IPS DF 6.9 (cell line): Measurements from ENCODE around the gene LRWD1.
"Not testable (repeated sequence)": the region's sequence is repeated elsewhere in the genome, so short reads cannot be mapped to it uniquely, and the experiment has no call there.

Experiments
- DNase-seq: peaks from one replicate; pipeline ENCODE4 v3.0.0-alpha.2; 2013; ENCODE audit warnings: low read depth, low spot score
- H3K27ac ChIP-seq: one replicate; pipeline ENCODE4 v1.5.1; 2013; ENCODE audit warnings: low read length, control low read depth
- H3K27me3 ChIP-seq: 2 replicates; pipeline ENCODE4 v1.6.1; 2013; ENCODE audit warnings: mild to moderate bottlenecking, low read length; ENCODE audit not compliant: control insufficient read depth, insufficient read depth
- H3K36me3 ChIP-seq: 2 replicates; pipeline ENCODE4 v1.6.1; 2013; ENCODE audit warnings: low read length; ENCODE audit not compliant: control insufficient read depth, insufficient read depth
- H3K4me1 ChIP-seq: 2 replicates; pipeline ENCODE4 v1.6.1; 2013; ENCODE audit warnings: low read length; ENCODE audit not compliant: control insufficient read depth, insufficient read depth
- H3K4me3 ChIP-seq: 2 replicates; pipeline ENCODE4 v1.5.1; 2013; ENCODE audit warnings: mild to moderate bottlenecking, low read length
- H3K9me3 ChIP-seq: 2 replicates; pipeline ENCODE4 v1.6.1; 2013; ENCODE audit warnings: low read length, inconsistent platforms; ENCODE audit not compliant: control insufficient read depth, insufficient read depth
- WGBS: extraction: QIAGEN DNeasy Blood & Tissue Kit; methylation state at CpG from one replicate; pipeline ENCODE4 v1.1.7; 2013; ENCODE audit warnings: mixed read lengths, missing lambda C conversion rate; ENCODE audit not compliant: insufficient read length, insufficient coverage; 5-methylcytosine and 5-hydroxymethylcytosine counted together

Gene LRWD1

GRCh38 chr7:102516951-102517350, 52.2 kb downstream of the LRWD1 start:
- H3K9me3 ChIP-seq, H3K4me1 ChIP-seq, H3K4me3 ChIP-seq, H3K36me3 ChIP-seq, H3K27ac ChIP-seq, DNase-seq, H3K27me3 ChIP-seq: not testable (repeated sequence)
- no CpG with 5 or more reads among the region's 10 CpGs for WGBS

GRCh38 chr7:102517550-102518147, 52.9 kb downstream of the LRWD1 start, which contains the start of gene RASA4B:
Gene RASA4B (minus strand): TSS chr7:102517777. CDS start chr7:102517710, 67 bp downstream.
- H3K36me3 ChIP-seq, DNase-seq, H3K27ac ChIP-seq, H3K4me1 ChIP-seq, H3K9me3 ChIP-seq, H3K27me3 ChIP-seq: not testable (repeated sequence)
- no CpG with 5 or more reads among the region's 61 CpGs for WGBS
- H3K4me3 ChIP-seq: peak within 1 kb of the TSS; percentile 33; the same call in 1 of the 2 replicates

- not testable (repeated sequence) for H3K4me1 ChIP-seq, H3K9me3 ChIP-seq, H3K4me3 ChIP-seq, H3K27me3 ChIP-seq, H3K36me3 ChIP-seq, H3K27ac ChIP-seq, DNase-seq
- WGBS: no CpG with 5 or more reads among the region's 5 CpGs
These were observed 56.0 kb downstream of the LRWD1 start for GRCh38 chr7:102520797-102521196.
